Heart left ventricle (tissue), 13 donors: Measurements from ENCODE around the gene DIP2B.

ENCODE experiments used
- POLR2A ChIP-seq, 2 donors: fragments of 450-650 bp; IDR thresholded peaks; one replicate each; pipeline ENCODE4 v1.6.1; 2017; ENCODE audit warnings: antibody characterized with exemption in 2 of 2, mild to moderate bottlenecking in 2 of 2, moderate library complexity in 2 of 2
- TF ChIP-seq, protein P1 (sequence below), 12 donors: fragments of 200-600 bp; sonication (generic) in 4 of 12; IDR thresholded peaks; one replicate each; pipeline versions ENCODE4 v1.5.0 to v1.8.0; 2018 to 2022; ENCODE audit warnings: antibody characterized with exemption in 12 of 12, mild to moderate bottlenecking in 5 of 12
- donor health status: ischemic (EF 13 %, LVEDD 7.1; RV severe dilation, severe dysfunction).
- donor health status: DM: no; HTN: yes; CAD: no.
- donor health status: DM: no; HTN: no; CAD: no.
- donor health status: ischemic (EF 25% LVEDD 6.9; RV normal size, moderate dysfunction).
- donor health status: ischemic (EF 25% LVEDD 5.7; RV mildly dilated, moderate dysfunction).
- donor health status: ischemic (EF 35%, LVEDD 5.7; RV mildly dilated, moderate dysfunction).
- donor health status: nonischemic (EF 11% LVEDD 7.7; RV severe dilation, severe dysfunction).
- donor health status: DM: yes; HTN: yes; CAD: no.
- donor health status: PGD.
- donor health status: ischemic (EF 29% LVEDD 5.4; RV normal size, mild dysfunction).
- donor health status: nonischemic (EF 23%, LVEDD 6.1; RV moderate dilation, normal function).

DNA sequence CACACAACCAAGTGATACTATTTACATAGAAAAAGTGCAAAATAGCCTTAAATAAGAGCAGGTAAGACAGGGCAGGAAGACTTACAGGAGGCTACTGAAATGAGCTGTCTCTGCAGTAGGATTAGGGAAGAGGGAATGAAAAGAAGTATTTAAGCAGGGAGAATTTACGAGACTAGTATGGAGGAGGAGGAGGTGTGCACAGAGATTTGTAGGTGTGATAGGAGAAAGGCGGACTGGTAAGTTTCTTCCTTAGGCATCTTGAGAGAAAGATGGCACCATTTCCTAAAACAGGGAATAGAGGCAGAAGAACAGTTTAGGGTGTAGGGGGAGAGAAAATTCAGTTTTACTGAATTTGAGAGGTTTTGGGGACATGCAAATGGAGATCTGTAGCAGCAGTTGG lies 25.7 kb downstream of the DIP2B start:
- TF ChIP-seq, protein P1, sequence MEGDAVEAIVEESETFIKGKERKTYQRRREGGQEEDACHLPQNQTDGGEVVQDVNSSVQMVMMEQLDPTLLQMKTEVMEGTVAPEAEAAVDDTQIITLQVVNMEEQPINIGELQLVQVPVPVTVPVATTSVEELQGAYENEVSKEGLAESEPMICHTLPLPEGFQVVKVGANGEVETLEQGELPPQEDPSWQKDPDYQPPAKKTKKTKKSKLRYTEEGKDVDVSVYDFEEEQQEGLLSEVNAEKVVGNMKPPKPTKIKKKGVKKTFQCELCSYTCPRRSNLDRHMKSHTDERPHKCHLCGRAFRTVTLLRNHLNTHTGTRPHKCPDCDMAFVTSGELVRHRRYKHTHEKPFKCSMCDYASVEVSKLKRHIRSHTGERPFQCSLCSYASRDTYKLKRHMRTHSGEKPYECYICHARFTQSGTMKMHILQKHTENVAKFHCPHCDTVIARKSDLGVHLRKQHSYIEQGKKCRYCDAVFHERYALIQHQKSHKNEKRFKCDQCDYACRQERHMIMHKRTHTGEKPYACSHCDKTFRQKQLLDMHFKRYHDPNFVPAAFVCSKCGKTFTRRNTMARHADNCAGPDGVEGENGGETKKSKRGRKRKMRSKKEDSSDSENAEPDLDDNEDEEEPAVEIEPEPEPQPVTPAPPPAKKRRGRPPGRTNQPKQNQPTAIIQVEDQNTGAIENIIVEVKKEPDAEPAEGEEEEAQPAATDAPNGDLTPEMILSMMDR (IDR thresholded peaks at IDR 0.05): no peak
- no peak for TF ChIP-seq POLR2A (IDR thresholded peaks at IDR 0.05)
